H1 (cell line): Measurements from ENCODE around the gene TGFB2. TPM values are rescaled to one million over a fixed set of nuclear protein-coding genes. Genes with fewer than 3 reads are reported as not detected.

Source experiments
- ATF2 ChIP-seq: IDR thresholded peaks from 2 replicates; pipeline ENCODE4 v1.6.1; 2012; ENCODE audit warnings: low read length, inconsistent platforms
- polyA plus RNA-seq, 7 experiments: library from polyadenylated mRNA; depleted of rRNA in 3 of 7; stranded (reverse) in 5 of 7; unstranded in 2 of 7; fragments of >200 nt in 5 of 7; fragments of 200-250 nt in 2 of 7; gene quantifications; 1 replicate in 5 of 7; 2 replicates in 1 of 7; 4 replicates in 1 of 7; pipeline versions ENCODE4 v1.2.1 to v1.2.3, GENCODE V29; 2011 to 2013; ENCODE audit warnings: missing spikeins in 2 of 7, mixed read lengths in 2 of 7
- total RNA-seq: library from RNA; stranded (reverse); fragmentation: NEBNext Ultra II Directional; extraction: Animal tissue kit (Norgen Biotek cat#: 25700); gene quantifications from 2 replicates; pipeline ENCODE4 v1.2.1, GENCODE V29; 2021

Gene TGFB2
- total and polyA plus RNA-seq, 2 of the 8 experiments (the other 6 are each of a cell fraction or from before 2014, with no cell fraction given), result 0.26 to 0.84 TPM

GRCh38 chr1:218454700-218455282 is 109.7 kb downstream of the TGFB2 start (continued):
- no peak for TF ChIP-seq ATF2
- TF ChIP-seq, all 59 proteins: peak for 0
